ENCODE data around the gene NPL.

NPL gene

GRCh38 chr1:182848736-182849135 lies 59.2 kb downstream of the NPL start:
- TF ChIP-seq EZH2 (IDR thresholded peaks at IDR 0.05; ENCODE audit: borderline replicate concordance, low read length) (no peak), CTCF (IDR thresholded peaks at IDR 0.05; ENCODE audit: low read length) (no peak)

GRCh38 chr1:182850319-182850718 lies 60.7 kb downstream of the NPL start:
- H3K4me2 ChIP-seq (ENCODE audit: low read length): no peak overlapping the region
- peaks cover 61% of the 10 kb centered on the region for H3K79me2 ChIP-seq (ENCODE audit: insufficient read depth, low read length)
- H3K36me3 ChIP-seq (ENCODE audit: insufficient read depth, low read length): peaks cover 99% of the 10 kb centered on the region
- no peaks in the 10 kb centered on the region for H3K9me2 ChIP-seq (ENCODE audit: low read depth, low read length)
- no peaks in the 10 kb centered on the region for H3K4me1 ChIP-seq (ENCODE audit: insufficient read depth, low read length, severe bottlenecking)
- no peak overlapping the region for H2AFZ ChIP-seq (ENCODE audit: low read length)
- no peak overlapping the region for H3K27ac ChIP-seq (ENCODE audit: low read depth, low read length, poor library complexity, severe bottlenecking)
- H3K27me3 ChIP-seq (ENCODE audit: insufficient read depth, low read length): no peaks in the 10 kb centered on the region
- no peaks in the 10 kb centered on the region for H3K9me3 ChIP-seq (ENCODE audit: low read length)
- no peak for TF ChIP-seq EZH2 (IDR thresholded peaks at IDR 0.05; ENCODE audit: borderline replicate concordance, low read length)
- no peak for TF ChIP-seq CTCF (IDR thresholded peaks at IDR 0.05; ENCODE audit: low read length)
- H3K9ac ChIP-seq (ENCODE audit: low read length): no peak overlapping the region
- peaks cover 9% of the 10 kb centered on the region; the same call in 1 of the 2 replicates for H4K20me1 ChIP-seq (ENCODE audit: insufficient read depth, low read length)
- no peak overlapping the region for H3K4me3 ChIP-seq (ENCODE audit: low read depth, low read length, poor library complexity, severe bottlenecking)
- H3F3A ChIP-seq (ENCODE audit: insufficient read depth, low read length): no peaks in the 10 kb centered on the region

More at GRCh38 chr1:182848736-182849135, 59.2 kb downstream of the NPL start:
- Histone ChIP-seq H3K27me3 (ENCODE audit: insufficient read depth, low read length) (no peaks in the 10 kb centered on the region), H3K9me3 (ENCODE audit: low read length) (no peaks in the 10 kb centered on the region), H3K9me2 (ENCODE audit: low read depth, low read length) (no peaks in the 10 kb centered on the region), H3K79me2 (ENCODE audit: insufficient read depth, low read length) (peaks cover 77% of the 10 kb centered on the region), H3K36me3 (ENCODE audit: insufficient read depth, low read length) (peaks cover 99% of the 10 kb centered on the region), H3K4me2 (ENCODE audit: low read length) (no peak overlapping the region), H3F3A (ENCODE audit: insufficient read depth, low read length) (no peaks in the 10 kb centered on the region), H3K4me1 (ENCODE audit: insufficient read depth, low read length, severe bottlenecking) (no peaks in the 10 kb centered on the region), H2AFZ (ENCODE audit: low read length) (no peak overlapping the region), H3K4me3 (ENCODE audit: low read depth, low read length, poor library complexity, severe bottlenecking) (no peak overlapping the region), H4K20me1 (ENCODE audit: insufficient read depth, low read length) (peaks cover 9% of the 10 kb centered on the region), H3K9ac (ENCODE audit: low read length) (no peak overlapping the region), H3K27ac (ENCODE audit: low read depth, low read length, poor library complexity, severe bottlenecking) (no peak overlapping the region)

GRCh38 chr1:182851825-182852224 lies 62.3 kb downstream of the NPL start:
- Histone ChIP-seq H3K27me3 (ENCODE audit: insufficient read depth, low read length) (no peaks in the 10 kb centered on the region), H4K20me1 (ENCODE audit: insufficient read depth, low read length) (peaks cover 9% of the 10 kb centered on the region; the same call in 1 of the 2 replicates), H3K9ac (ENCODE audit: low read length) (no peak overlapping the region), H2AFZ (ENCODE audit: low read length) (no peak overlapping the region), H3K79me2 (ENCODE audit: insufficient read depth, low read length) (peaks cover 46% of the 10 kb centered on the region), H3F3A (ENCODE audit: insufficient read depth, low read length) (no peaks in the 10 kb centered on the region), H3K4me1 (ENCODE audit: insufficient read depth, low read length, severe bottlenecking) (no peaks in the 10 kb centered on the region), H3K4me2 (ENCODE audit: low read length) (no peak overlapping the region), H3K27ac (ENCODE audit: low read depth, low read length, poor library complexity, severe bottlenecking) (no peak overlapping the region), H3K36me3 (ENCODE audit: insufficient read depth, low read length) (peaks cover 99% of the 10 kb centered on the region), H3K4me3 (ENCODE audit: low read depth, low read length, poor library complexity, severe bottlenecking) (no peak overlapping the region), H3K9me2 (ENCODE audit: low read depth, low read length) (no peaks in the 10 kb centered on the region), H3K9me3 (ENCODE audit: low read length) (no peaks in the 10 kb centered on the region)
- no peak for TF ChIP-seq CTCF (IDR thresholded peaks at IDR 0.05; ENCODE audit: low read length)
- TF ChIP-seq EZH2 (IDR thresholded peaks at IDR 0.05; ENCODE audit: borderline replicate concordance, low read length): no peak

Measured in OCI-LY1 (cell line).